Natural killer cell (primary cell): Measurements from ENCODE around the gene SEC14L1. TPM values are rescaled to one million over a fixed set of nuclear protein-coding genes. Genes with fewer than 3 reads are reported as not detected.
"Not testable (repeated sequence)": the region's sequence is repeated elsewhere in the genome, so short reads cannot be mapped to it uniquely, and the experiment has no call there.

ENCODE experiments used
- ATAC-seq, 3 donors: fragments of 150-1000 bp in 2 of 3; fragments of 200-7000 bp in 1 of 3; cut with Tn5 transposase; 1 replicate in 1 of 3; 2 replicates in 2 of 3; pipeline ENCODE4 v1.10.0; 2021; ENCODE audit warnings: mild to moderate bottlenecking in 2 of 3, moderate library complexity in 2 of 3
- DNase-seq, 2 donors: peaks; one replicate each; pipeline versions ENCODE4 v3.0.0 to v3.0.0-alpha.2; 2013 to 2021; ENCODE audit warnings: mixed read lengths in 1 of 2
- H3K27ac ChIP-seq: one replicate; pipeline ENCODE4 v1.5.1; 2013; ENCODE audit warnings: mild to moderate bottlenecking, low read length
- H3K27me3 ChIP-seq: one replicate; pipeline ENCODE4 v1.6.1; 2013; ENCODE audit warnings: low read length; ENCODE audit not compliant: control insufficient read depth, insufficient read depth
- H3K36me3 ChIP-seq: one replicate; pipeline ENCODE4 v1.6.1; 2013; ENCODE audit warnings: low read length; ENCODE audit not compliant: control insufficient read depth, insufficient read depth
- H3K4me1 ChIP-seq: one replicate; pipeline ENCODE4 v1.6.1; 2013; ENCODE audit warnings: low read length; ENCODE audit not compliant: control insufficient read depth, insufficient read depth
- H3K4me3 ChIP-seq: one replicate; pipeline ENCODE4 v1.5.1; 2013; ENCODE audit warnings: low read length
- H3K9me3 ChIP-seq: one replicate; pipeline ENCODE4 v1.6.1; 2013; ENCODE audit warnings: low read length; ENCODE audit not compliant: control insufficient read depth, insufficient read depth
- H3K27ac Mint-ChIP-seq, 2 donors: one replicate each; pipeline ENCODE4 v1.8.0; 2022; ENCODE audit warnings: mild to moderate bottlenecking in 2 of 2, mixed read lengths in 2 of 2, moderate library complexity in 1 of 2
- H3K27me3 Mint-ChIP-seq, 2 donors: one replicate each; pipeline ENCODE4 v1.8.0; 2022; ENCODE audit warnings: low read depth in 2 of 2, mixed read lengths in 2 of 2
- H3K36me3 Mint-ChIP-seq: one replicate; pipeline ENCODE4 v1.8.0; 2022; ENCODE audit warnings: mixed read lengths
- H3K4me1 Mint-ChIP-seq, 2 donors: one replicate each; pipeline ENCODE4 v1.8.0; 2022; ENCODE audit warnings: mixed read lengths in 2 of 2
- H3K4me3 Mint-ChIP-seq: one replicate; pipeline ENCODE4 v1.8.0; 2022; ENCODE audit warnings: mild to moderate bottlenecking, moderate library complexity, mixed read lengths
- H3K9me3 Mint-ChIP-seq, 2 donors: one replicate each; pipeline ENCODE4 v1.8.0; 2022; ENCODE audit warnings: mixed read lengths in 2 of 2
- WGBS: methylation state at CpG from one replicate; pipeline ENCODE4 v1.1.7; 2013; ENCODE audit warnings: missing lambda C conversion rate; ENCODE audit not compliant: insufficient coverage; 5-methylcytosine and 5-hydroxymethylcytosine counted together
- intact Hi-C: fragments of 100-400 bp; cut with micrococcal nuclease; formaldehyde crosslinking; loops from one replicate; pipeline ENCODE4 v1.14.2; 2022
- total RNA-seq, 4 donors: library from RNA; stranded (reverse); fragments of 120-200 nt in 1 of 4; gene quantifications; one replicate each; pipeline versions ENCODE4 v1.2.3 to v1.2.4, GENCODE V29; 2013 to 2022
- TF ChIP-seq, protein P1 (sequence below): fragments of 200-600 bp; IDR thresholded peaks from one replicate; pipeline ENCODE4 v1.8.0; 2022; ENCODE audit warnings: antibody characterized with exemption

The SEC14L1 gene
- total RNA-seq, 3 donors from 2014 or later (not counting 1 experiment from before 2014, with no cell fraction given) = 129 to 160 (median 129) TPM

DNA sequence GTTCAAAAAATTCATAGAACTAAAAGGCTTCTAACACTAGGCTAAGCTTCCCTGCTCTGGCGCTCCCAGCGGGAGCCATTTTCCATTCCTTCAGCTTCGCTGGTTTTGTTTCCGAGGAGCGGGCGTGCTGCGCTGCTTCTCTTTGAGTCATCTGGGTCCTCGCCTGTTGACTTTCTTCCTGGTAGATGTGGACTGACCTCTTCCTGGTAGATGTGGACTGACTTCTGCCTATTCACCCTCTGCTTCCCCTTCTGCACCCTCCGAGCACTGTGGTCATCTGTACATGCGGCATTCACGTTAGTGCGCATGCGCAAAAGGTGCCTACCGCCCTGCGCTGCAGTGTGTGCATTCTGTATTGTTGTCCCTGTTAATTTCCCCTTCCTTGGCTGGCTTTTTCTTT lies 40.8 kb upstream of the SEC14L1 start:
- Mint-ChIP-seq H3K27me3 (no peaks in the 10 kb centered on the region), H3K4me3 (no peak overlapping the region), H3K36me3 (no peaks in the 10 kb centered on the region), H3K9me3 (no peaks in the 10 kb centered on the region), H3K27ac (peak overlapping the region in 1 of 2 donors; percentile 53), H3K4me1 (peaks cover 0 to 5% of the 10 kb centered on the region in 2 donors)
- peaks cover 8% of the 10 kb centered on the region for H3K4me1 ChIP-seq
- H3K4me3 ChIP-seq = no peak overlapping the region
- intact Hi-C loops = no loop called here
- peaks cover 16% of the 10 kb centered on the region for H3K36me3 ChIP-seq
- H3K9me3 ChIP-seq = no peaks in the 10 kb centered on the region
- no peaks in the 10 kb centered on the region for H3K27me3 ChIP-seq
- 92% methylated on average over 15 of the region's 15 CpGs for WGBS
- DNase-seq (peak in 1 of 2 donors; percentile 22), ATAC-seq (peak in 2 of 3 donors; percentile 37 to 89)
- H3K27ac ChIP-seq = no peak overlapping the region
- TF ChIP-seq, protein P1, sequence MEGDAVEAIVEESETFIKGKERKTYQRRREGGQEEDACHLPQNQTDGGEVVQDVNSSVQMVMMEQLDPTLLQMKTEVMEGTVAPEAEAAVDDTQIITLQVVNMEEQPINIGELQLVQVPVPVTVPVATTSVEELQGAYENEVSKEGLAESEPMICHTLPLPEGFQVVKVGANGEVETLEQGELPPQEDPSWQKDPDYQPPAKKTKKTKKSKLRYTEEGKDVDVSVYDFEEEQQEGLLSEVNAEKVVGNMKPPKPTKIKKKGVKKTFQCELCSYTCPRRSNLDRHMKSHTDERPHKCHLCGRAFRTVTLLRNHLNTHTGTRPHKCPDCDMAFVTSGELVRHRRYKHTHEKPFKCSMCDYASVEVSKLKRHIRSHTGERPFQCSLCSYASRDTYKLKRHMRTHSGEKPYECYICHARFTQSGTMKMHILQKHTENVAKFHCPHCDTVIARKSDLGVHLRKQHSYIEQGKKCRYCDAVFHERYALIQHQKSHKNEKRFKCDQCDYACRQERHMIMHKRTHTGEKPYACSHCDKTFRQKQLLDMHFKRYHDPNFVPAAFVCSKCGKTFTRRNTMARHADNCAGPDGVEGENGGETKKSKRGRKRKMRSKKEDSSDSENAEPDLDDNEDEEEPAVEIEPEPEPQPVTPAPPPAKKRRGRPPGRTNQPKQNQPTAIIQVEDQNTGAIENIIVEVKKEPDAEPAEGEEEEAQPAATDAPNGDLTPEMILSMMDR = no peak

DNA sequence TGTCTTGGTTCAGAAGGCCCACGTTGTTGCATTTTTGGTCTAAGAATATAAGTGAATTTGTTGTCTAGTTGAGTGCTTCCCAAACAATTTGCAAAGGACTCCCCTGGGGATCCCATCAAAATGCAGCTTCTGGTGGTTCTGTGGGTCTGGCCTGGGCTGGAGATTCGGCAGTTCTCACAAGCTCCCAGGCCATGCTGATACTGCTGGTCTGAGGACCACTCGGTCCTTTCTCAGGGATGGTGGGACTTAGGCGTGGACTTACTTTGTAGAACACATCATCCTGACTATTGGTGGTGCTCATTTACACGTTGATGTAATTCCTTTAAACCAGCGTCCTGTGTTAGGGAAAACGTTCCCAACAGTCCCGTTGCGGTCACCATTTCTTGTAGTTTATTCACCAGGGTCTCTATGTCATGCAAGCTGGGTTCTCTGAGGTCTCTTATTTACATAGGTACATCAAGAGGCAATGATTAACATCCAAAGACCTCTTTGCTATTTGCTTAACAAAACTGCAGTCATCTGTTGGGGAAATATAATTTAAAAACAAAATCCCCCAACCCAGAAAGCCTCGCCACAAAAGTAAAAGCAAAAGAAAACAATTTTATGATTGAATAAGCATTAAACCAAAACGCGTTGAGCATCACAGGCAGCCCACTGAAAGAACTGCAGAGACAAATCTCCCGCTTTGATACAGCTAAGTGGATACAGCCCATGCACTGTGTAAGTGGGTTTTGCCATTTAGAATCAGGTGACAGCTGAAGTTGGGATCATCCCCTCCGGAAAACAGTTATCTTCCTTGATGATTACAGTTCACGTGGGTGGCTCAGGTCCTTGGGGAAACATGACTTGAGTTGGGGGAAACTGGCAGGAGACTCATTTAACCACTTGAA lies 39.0 kb upstream of the SEC14L1 start:
- intact Hi-C loops = no loop called here
- Mint-ChIP-seq H3K27ac (no peak overlapping the region), H3K4me3 (no peak overlapping the region), H3K9me3 (no peaks in the 10 kb centered on the region), H3K27me3 (no peaks in the 10 kb centered on the region), H3K36me3 (no peaks in the 10 kb centered on the region), H3K4me1 (peaks cover 5 to 6% of the 10 kb centered on the region in 2 donors)
- peaks cover 12% of the 10 kb centered on the region for H3K4me1 ChIP-seq
- no peaks in the 10 kb centered on the region for H3K9me3 ChIP-seq
- H3K27me3 ChIP-seq = no peaks in the 10 kb centered on the region
- TF ChIP-seq, protein P1 = no peak
- no peak overlapping the region for H3K27ac ChIP-seq
- DNase-seq (no peak), ATAC-seq (no peak)
- H3K36me3 ChIP-seq = peaks cover 9% of the 10 kb centered on the region
- 86% methylated on average over 14 of the region's 15 CpGs for WGBS
- no peak overlapping the region for H3K4me3 ChIP-seq

DNA sequence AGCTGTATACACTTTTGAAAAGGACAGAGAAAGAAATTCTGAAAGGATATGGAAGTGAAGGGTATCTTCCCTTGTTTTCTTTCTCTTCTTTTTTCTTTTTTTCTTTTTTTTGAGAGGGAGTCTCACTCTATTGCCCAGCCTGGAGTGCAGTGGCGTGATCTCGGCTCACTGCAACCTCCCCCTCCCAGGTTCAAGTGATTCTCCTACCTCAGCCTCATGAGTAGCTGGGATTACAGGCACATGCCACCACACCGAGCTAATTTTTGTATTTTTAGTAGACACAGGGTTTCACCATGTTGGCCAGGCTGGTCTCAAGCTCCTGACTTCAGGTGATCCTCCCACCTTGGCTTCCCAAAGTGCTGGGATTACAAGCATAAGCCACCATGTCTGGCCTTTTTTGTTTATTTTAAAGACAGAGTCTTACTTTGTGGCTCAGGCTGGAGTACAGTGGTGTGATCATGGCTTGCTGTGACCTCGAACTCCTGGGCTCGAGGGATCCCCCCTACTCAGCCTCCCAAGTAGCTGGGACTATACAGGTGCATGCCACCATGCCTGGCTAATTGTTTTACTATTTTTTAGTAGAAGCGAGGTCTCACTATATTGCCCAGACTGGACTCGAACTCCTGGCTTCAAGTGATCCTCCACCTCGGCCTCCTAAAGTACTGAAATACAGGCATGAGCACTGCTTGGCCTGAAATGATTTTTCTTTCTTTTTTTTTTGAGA lies 38.2 kb upstream of the SEC14L1 start:
- H3K4me1 ChIP-seq = peaks cover 17% of the 10 kb centered on the region
- H3K36me3 ChIP-seq, H3K36me3 Mint-ChIP-seq, H3K4me3 Mint-ChIP-seq, ATAC-seq, H3K27me3 Mint-ChIP-seq, intact Hi-C loops, H3K27ac ChIP-seq, H3K27me3 ChIP-seq, H3K27ac Mint-ChIP-seq, H3K9me3 Mint-ChIP-seq, H3K4me3 ChIP-seq, H3K9me3 ChIP-seq, DNase-seq, H3K4me1 Mint-ChIP-seq: not testable (repeated sequence)
- WGBS = 97% methylated on average over 8 of the region's 8 CpGs

DNA sequence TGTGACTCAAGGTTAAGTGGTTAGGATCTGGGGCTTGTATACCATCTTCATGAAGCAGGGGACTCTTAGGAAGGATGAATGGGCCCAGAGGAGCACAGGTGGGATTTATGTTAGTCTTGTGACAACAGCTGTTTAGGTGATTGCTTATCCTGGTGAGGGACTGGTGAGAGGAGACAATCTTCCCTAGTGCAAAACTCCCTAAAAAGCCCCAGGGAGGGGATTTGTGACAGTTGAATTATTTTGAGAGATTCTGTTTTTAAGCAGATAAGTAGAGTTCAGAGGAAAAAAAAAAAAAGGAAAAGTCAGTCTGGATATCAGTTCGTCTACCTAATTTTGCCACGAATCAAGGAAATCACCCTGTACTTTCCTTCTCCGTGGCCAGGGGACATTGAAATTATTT lies 35.1 kb upstream of the SEC14L1 start:
- peaks cover 18 to 22% of the 10 kb centered on the region in 2 donors for H3K4me1 Mint-ChIP-seq
- peak overlapping the region in 1 of 2 donors; percentile 39 for H3K27ac Mint-ChIP-seq
- H3K4me1 ChIP-seq = peaks cover 29% of the 10 kb centered on the region
- H3K36me3 Mint-ChIP-seq = no peaks in the 10 kb centered on the region
- no peak overlapping the region for H3K4me3 Mint-ChIP-seq
- no peak overlapping the region for H3K4me3 ChIP-seq
- no peaks in the 10 kb centered on the region for H3K9me3 Mint-ChIP-seq
- intact Hi-C loops = no loop called here
- TF ChIP-seq, protein P1 = no peak
- no peaks in the 10 kb centered on the region for H3K9me3 ChIP-seq
- no peaks in the 10 kb centered on the region for H3K36me3 ChIP-seq
- H3K27me3 Mint-ChIP-seq = no peaks in the 10 kb centered on the region
- no peaks in the 10 kb centered on the region for H3K27me3 ChIP-seq
- no peak overlapping the region for H3K27ac ChIP-seq
- no peak for DNase-seq
- 97% methylated on average over 3 of the region's 3 CpGs for WGBS
- no peak for ATAC-seq
